ENCODE data around the gene MFAP1. TPM values are rescaled to one million over a fixed set of nuclear protein-coding genes. Genes with fewer than 3 reads are reported as not detected.

The MFAP1 gene
- total RNA-seq, 1 experiment from 2014 or later = 16.4 TPM

DNA sequence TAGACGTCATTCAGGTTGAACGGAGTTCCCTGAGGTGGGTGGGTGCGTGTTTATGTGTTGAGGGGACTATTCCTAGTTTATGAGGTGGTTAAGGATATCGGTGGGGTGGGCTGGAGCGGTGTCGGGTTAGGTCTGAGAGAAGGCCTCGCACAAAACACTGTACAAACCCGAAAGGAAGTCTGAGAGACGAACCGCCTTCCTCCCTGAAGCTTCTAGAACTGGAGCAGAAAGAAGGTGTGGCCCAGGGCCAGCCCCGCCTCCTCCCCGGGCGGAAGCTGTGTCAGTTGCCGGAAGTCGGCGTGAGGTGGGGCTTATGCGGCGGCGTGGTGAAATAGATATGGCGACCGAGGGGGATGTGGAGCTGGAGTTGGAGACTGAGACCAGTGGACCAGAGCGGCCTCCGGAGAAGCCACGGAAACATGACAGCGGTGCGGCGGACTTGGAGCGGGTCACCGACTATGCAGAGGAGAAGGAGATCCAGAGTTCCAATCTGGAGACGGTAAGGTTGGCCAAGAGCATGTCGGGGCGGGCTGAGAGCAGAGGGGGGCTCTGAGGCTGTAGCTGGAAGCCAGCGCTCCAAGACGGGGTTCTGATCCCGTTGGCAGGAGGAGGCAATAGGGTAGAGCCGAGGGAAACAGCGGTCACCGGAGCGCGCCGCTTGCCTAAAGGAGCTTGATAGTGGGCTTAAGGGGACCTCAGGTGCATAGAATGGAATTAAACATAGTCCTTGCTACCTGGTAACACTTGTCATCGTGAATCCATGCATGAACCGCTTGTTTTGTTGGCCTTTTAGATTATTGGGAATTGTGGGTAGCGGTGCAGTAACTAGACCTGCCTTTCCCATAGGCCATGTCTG lies 24.0 kb downstream of the MFAP1 start, which contains the start of gene HYPK:
Gene HYPK, plus strand, starts transcription at position 314 of the 856 bp plus-strand sequence. Its CDS starts 24 bp downstream, at position 338.
- CTCF ChIA-PET = no interaction called here
- BruUV-seq (replicated peaks) = TSS peak; percentile 39
- peaks cover 41% of the 10 kb centered on the region for H3K4me1 Mint-ChIP-seq (ENCODE audit: low read depth, unreplicated experiment)
- H3K36me3 Mint-ChIP-seq (ENCODE audit: insufficient read depth, unreplicated experiment) = peaks cover 33% of the 10 kb centered on the region
- H3K27ac Mint-ChIP-seq (ENCODE audit: unreplicated experiment) = peak within 1 kb of the TSS; percentile 98
- no peaks in the 10 kb centered on the region for H3K9me3 Mint-ChIP-seq (ENCODE audit: low read depth, unreplicated experiment)
- H3K27me3 Mint-ChIP-seq (ENCODE audit: unreplicated experiment) = no peaks in the 10 kb centered on the region
- intact Hi-C loops (cut with micrococcal nuclease; ENCODE audit: unreplicated experiment) = no loop called here
- peak; percentile 83 for DNase-seq
- TF ChIP-seq, protein P1, sequence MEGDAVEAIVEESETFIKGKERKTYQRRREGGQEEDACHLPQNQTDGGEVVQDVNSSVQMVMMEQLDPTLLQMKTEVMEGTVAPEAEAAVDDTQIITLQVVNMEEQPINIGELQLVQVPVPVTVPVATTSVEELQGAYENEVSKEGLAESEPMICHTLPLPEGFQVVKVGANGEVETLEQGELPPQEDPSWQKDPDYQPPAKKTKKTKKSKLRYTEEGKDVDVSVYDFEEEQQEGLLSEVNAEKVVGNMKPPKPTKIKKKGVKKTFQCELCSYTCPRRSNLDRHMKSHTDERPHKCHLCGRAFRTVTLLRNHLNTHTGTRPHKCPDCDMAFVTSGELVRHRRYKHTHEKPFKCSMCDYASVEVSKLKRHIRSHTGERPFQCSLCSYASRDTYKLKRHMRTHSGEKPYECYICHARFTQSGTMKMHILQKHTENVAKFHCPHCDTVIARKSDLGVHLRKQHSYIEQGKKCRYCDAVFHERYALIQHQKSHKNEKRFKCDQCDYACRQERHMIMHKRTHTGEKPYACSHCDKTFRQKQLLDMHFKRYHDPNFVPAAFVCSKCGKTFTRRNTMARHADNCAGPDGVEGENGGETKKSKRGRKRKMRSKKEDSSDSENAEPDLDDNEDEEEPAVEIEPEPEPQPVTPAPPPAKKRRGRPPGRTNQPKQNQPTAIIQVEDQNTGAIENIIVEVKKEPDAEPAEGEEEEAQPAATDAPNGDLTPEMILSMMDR (IDR thresholded peaks at IDR 0.05; ENCODE audit: unreplicated experiment) = no peak
- peak within 1 kb of the TSS; percentile 95 for H3K4me3 Mint-ChIP-seq (ENCODE audit: low read depth, unreplicated experiment)

DNA sequence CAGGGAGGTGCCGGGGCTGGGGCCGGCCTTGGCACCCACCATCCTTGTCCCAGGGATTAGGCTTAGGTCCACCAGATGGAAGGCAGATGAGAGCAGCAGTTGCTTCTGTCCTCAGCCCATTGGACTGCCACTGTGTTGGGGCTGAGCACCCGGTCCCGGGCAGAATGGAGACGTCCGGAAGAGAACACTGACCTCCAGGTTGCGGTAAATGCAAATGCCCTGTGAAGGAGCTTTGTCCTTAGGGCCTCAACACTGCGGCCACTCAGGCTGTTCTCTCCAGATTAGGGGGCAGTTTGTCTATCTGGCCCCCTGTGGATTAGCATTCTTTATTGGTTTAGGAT lies 24.6 kb downstream of the MFAP1 start, which contains the start of gene SERINC4:
Gene SERINC4, minus strand, starts transcription at position 276 of the 341 bp plus-strand sequence. Its CDS starts 234 bp downstream, at position 42.
- Mint-ChIP-seq H3K4me1 (ENCODE audit: low read depth, unreplicated experiment) (peaks cover 41% of the 10 kb centered on the region), H3K27ac (ENCODE audit: unreplicated experiment) (peak within 1 kb of the TSS; percentile 98), H3K9me3 (ENCODE audit: low read depth, unreplicated experiment) (no peaks in the 10 kb centered on the region), H3K27me3 (ENCODE audit: unreplicated experiment) (no peaks in the 10 kb centered on the region), H3K36me3 (ENCODE audit: insufficient read depth, unreplicated experiment) (peaks cover 33% of the 10 kb centered on the region), H3K4me3 (ENCODE audit: low read depth, unreplicated experiment) (peak within 1 kb of the TSS; percentile 95)
- CTCF ChIA-PET = no interaction called here
- no TSS peak for BruUV-seq (replicated peaks)
- TF ChIP-seq, protein P1 (IDR thresholded peaks at IDR 0.05; ENCODE audit: unreplicated experiment) = no peak
- no peak for DNase-seq
- intact Hi-C loops (cut with micrococcal nuclease; ENCODE audit: unreplicated experiment) = no loop called here

DNA sequence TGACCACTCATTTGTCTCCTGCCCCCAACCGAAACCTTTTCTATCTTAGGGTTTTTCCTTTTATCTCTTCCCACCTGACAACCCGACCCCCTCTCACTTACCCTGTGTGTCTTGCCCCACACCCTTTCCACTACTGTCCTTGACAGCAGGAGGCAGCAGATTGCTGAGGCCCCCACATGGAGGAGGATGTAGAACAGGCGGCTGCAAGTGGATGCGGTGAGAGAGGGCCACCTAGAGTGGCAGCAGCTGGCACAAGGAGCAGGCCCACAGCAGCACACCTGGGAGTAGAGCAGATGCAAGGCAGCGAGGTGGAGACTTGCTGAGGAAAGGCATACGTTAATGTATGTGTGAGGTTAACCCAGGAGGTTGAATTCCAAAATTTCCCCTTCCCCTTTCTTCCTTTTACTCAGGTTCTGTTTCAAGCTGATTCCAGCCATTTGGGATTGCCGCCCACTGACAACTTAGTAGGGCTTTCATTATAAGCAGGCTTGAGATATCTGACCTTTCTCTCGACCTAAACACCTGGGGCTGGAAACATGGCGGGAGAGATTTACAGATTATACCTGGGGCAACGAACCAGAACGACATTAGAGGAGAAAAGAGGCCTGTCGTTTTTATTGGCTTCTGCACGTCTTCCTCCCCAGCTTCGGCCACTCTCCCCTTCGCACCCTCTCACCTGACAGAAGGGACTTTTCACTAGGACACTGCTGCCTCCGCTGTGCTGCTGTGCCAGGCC lies 25.1 kb downstream of the MFAP1 start:
- Mint-ChIP-seq H3K27me3 (ENCODE audit: unreplicated experiment) (no peaks in the 10 kb centered on the region), H3K4me1 (ENCODE audit: low read depth, unreplicated experiment) (peaks cover 45% of the 10 kb centered on the region), H3K9me3 (ENCODE audit: low read depth, unreplicated experiment) (no peaks in the 10 kb centered on the region), H3K27ac (ENCODE audit: unreplicated experiment) (peak overlapping the region; percentile 78), H3K4me3 (ENCODE audit: low read depth, unreplicated experiment) (peak overlapping the region; percentile 95), H3K36me3 (ENCODE audit: insufficient read depth, unreplicated experiment) (peaks cover 36% of the 10 kb centered on the region)
- DNase-seq = no peak
- CTCF ChIA-PET = no interaction called here
- BruUV-seq (replicated peaks) = no TSS peak
- TF ChIP-seq, protein P1 (IDR thresholded peaks at IDR 0.05; ENCODE audit: unreplicated experiment) = no peak
- intact Hi-C loops (cut with micrococcal nuclease; ENCODE audit: unreplicated experiment) = no loop called here

DNA sequence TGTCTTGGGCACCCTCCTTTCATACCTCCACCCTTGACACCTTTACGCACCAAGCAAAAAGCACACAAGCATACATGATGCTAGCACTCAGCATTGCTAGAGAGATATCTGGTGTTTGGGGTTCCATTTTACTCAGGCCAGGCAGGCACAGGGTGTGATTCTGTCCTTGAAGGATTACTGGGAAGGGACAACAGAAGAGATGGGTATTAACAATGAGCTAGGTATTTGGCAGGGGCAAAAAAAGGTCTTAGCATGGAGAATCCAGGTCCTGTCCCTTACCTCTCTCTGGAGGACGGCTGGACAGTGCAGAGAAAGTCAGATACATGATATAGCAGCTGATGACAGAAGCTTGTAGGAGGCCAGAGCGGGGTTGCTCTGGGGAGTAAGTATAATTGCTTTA lies 27.9 kb downstream of the MFAP1 start:
- Mint-ChIP-seq H3K27ac (ENCODE audit: unreplicated experiment) (no peak overlapping the region), H3K36me3 (ENCODE audit: insufficient read depth, unreplicated experiment) (peaks cover 62% of the 10 kb centered on the region)

More for the DNA sequence above, 27.9 kb downstream of the MFAP1 start:
- CTCF ChIA-PET = interaction anchor here (1.2 kb wide), 1 partner anchor 28 kb away, joined by 3 read pairs; the partner anchor contains the start of gene MFAP1
- BruUV-seq (replicated peaks) = no TSS peak
- no peak overlapping the region for H3K4me3 Mint-ChIP-seq (ENCODE audit: low read depth, unreplicated experiment)
- no peaks in the 10 kb centered on the region for H3K27me3 Mint-ChIP-seq (ENCODE audit: unreplicated experiment)
- no peak for DNase-seq
- intact Hi-C loops (cut with micrococcal nuclease; ENCODE audit: unreplicated experiment) = no loop called here
- peaks cover 56% of the 10 kb centered on the region for H3K4me1 Mint-ChIP-seq (ENCODE audit: low read depth, unreplicated experiment)
- H3K9me3 Mint-ChIP-seq (ENCODE audit: low read depth, unreplicated experiment) = no peaks in the 10 kb centered on the region
- TF ChIP-seq, protein P1 (IDR thresholded peaks at IDR 0.05; ENCODE audit: unreplicated experiment) = no peak
